Brain microvascular endothelial cell (primary cell): Measurements from ENCODE around the gene SF3B6.

ENCODE experiments used
- DNase-seq: peaks from one replicate; pipeline ENCODE4 v3.0.0-alpha.2; 2020
- H3K27ac ChIP-seq: fragments of 250-450 bp; sonication (Bioruptor Pico); 2 replicates; pipeline ENCODE4 v1.5.1; 2020; ENCODE audit warnings: mild to moderate bottlenecking, moderate library complexity
- H3K27me3 ChIP-seq: fragments of 250-450 bp; sonication (Bioruptor Pico); replicated peaks from 2 replicates; pipeline ENCODE4 v1.5.1; 2020; ENCODE audit warnings: mild to moderate bottlenecking
- H3K36me3 ChIP-seq: fragments of 250-450 bp; sonication (Bioruptor Pico); replicated peaks from 2 replicates; pipeline ENCODE4 v1.5.1; 2020; ENCODE audit warnings: mild to moderate bottlenecking
- H3K4me3 ChIP-seq: 2 replicates; pipeline ENCODE4 v1.5.1; 2011; ENCODE audit warnings: low read depth, mild to moderate bottlenecking, control low read depth, low read length, moderate library complexity
- CTCF ChIP-seq: IDR thresholded peaks from 2 replicates; pipeline ENCODE4 v1.5.1; 2011; ENCODE audit warnings: low read depth, mild to moderate bottlenecking, moderate library complexity, low read length, control low read depth, inconsistent platforms; ENCODE audit errors: missing control alignments
- in situ Hi-C: cut with HindIII; loops from 2 replicates; pipeline ENCODE4 v1.10.0; 2017; ENCODE audit warnings: low sequenced_read_pairs, low pct_ligation_motif_present

Gene SF3B6

GRCh38 chr2:24038786-24039499 is 37.2 kb downstream of the SF3B6 start:
- no peak overlapping the region for H3K27ac ChIP-seq
- no peak for DNase-seq
- peaks cover 14% of the 10 kb centered on the region for H3K36me3 ChIP-seq
- no peak for TF ChIP-seq CTCF
- H3K27me3 ChIP-seq = no peaks in the 10 kb centered on the region
- in situ Hi-C loops = no loop called here
- no peak overlapping the region for H3K4me3 ChIP-seq

- Histone ChIP-seq H3K27me3 (no peaks in the 10 kb centered on the region), H3K27ac (no peak overlapping the region), H3K36me3 (peaks cover 19% of the 10 kb centered on the region), H3K4me3 (no peak overlapping the region)
- no peak for TF ChIP-seq CTCF
- DNase-seq = no peak
- in situ Hi-C loops = no loop called here
Measured at GRCh38 chr2:24026233-24026632, 49.9 kb downstream of the SF3B6 start.

- in situ Hi-C loops = no loop called here
- Histone ChIP-seq H3K27me3 (no peaks in the 10 kb centered on the region), H3K27ac (no peak overlapping the region), H3K4me3 (no peak overlapping the region), H3K36me3 (peaks cover 9% of the 10 kb centered on the region)
- no peak for DNase-seq
- TF ChIP-seq CTCF = no peak
Measured at GRCh38 chr2:24024996-24025663, 51.0 kb downstream of the SF3B6 start.

- DNase-seq = peak; percentile 55
- peaks cover 4% of the 10 kb centered on the region for H3K36me3 ChIP-seq
- in situ Hi-C loops = no loop called here
- H3K27me3 ChIP-seq = no peaks in the 10 kb centered on the region
- peak; percentile 86 for TF ChIP-seq CTCF
- H3K27ac ChIP-seq = no peak overlapping the region
- H3K4me3 ChIP-seq = no peak overlapping the region
Measured at GRCh38 chr2:24024018-24024417, 52.1 kb downstream of the SF3B6 start.

- H3K36me3 ChIP-seq = peaks cover 4% of the 10 kb centered on the region
- TF ChIP-seq CTCF = no peak
- H3K27ac ChIP-seq = no peak overlapping the region
- no peak for DNase-seq
- H3K27me3 ChIP-seq = no peaks in the 10 kb centered on the region
- H3K4me3 ChIP-seq = no peak overlapping the region
- in situ Hi-C loops = no loop called here
Measured at GRCh38 chr2:24022975-24023575, 53.1 kb downstream of the SF3B6 start.
